Right atrium auricular region (tissue), 2 donors: ENCODE measurements around the gene TRMT2A. TPM values are rescaled to one million over a fixed set of nuclear protein-coding genes. Genes with fewer than 3 reads are reported as not detected.
A peak's percentile ranks its signal among the peaks of the same experiment; 100 is the strongest.

ENCODE experiments used
- DNase-seq: peaks from one replicate; pipeline ENCODE4 v3.0.0-alpha.2; 2019; ENCODE audit warnings: low spot score
- H3K27ac ChIP-seq, 2 donors: fragments of 200-600 bp; sonication (generic); 1 replicate in 1 of 2; 2 replicates in 1 of 2; pipeline ENCODE4 v1.5.1; 2016 to 2019
- H3K27me3 ChIP-seq, 2 donors: fragments of 200-600 bp; sonication (generic); one replicate each; pipeline versions ENCODE4 v1.5.1 to v1.6.0; 2017 to 2019
- H3K36me3 ChIP-seq: fragments of 200-600 bp; sonication (generic); one replicate; pipeline ENCODE4 v1.5.1; 2016
- H3K4me1 ChIP-seq, 2 donors: fragments of 200-600 bp; sonication (generic); one replicate each; pipeline versions ENCODE4 v1.5.1 to v1.6.0; 2017 to 2019
- H3K4me3 ChIP-seq, 2 donors: fragments of 200-600 bp; sonication (generic); 1 replicate in 1 of 2; 2 replicates in 1 of 2; pipeline ENCODE4 v1.5.1; 2017 to 2019; ENCODE audit warnings: mild to moderate bottlenecking in 1 of 2, moderate library complexity in 1 of 2
- H3K9me3 ChIP-seq, 2 donors: fragments of 200-600 bp; sonication (generic); one replicate each; pipeline ENCODE4 v1.5.1; 2019
- CTCF ChIP-seq, 2 donors: fragments of 200-600 bp; sonication (generic); IDR thresholded peaks; one replicate each; pipeline ENCODE4 v1.5.1; 2019; ENCODE audit warnings: antibody characterized with exemption in 2 of 2
- total RNA-seq, 2 donors: library from RNA; depleted of rRNA; stranded (reverse); fragments of >200 nt; gene quantifications; one replicate each; pipeline ENCODE4 v1.1.0, GENCODE V29; 2016

The TRMT2A gene
- total RNA-seq, 2 donors from 2014 or later: 16.0 to 17.6 TPM

GRCh38 chr22:20156042-20156389, 39.0 kb upstream of the TRMT2A start:
- Histone ChIP-seq H3K4me3 (no peak overlapping the region), H3K27me3 (no peaks in the 10 kb centered on the region), H3K9me3 (no peaks in the 10 kb centered on the region), H3K27ac (no peak overlapping the region), H3K4me1 (no peaks in the 10 kb centered on the region), H3K36me3 (no peaks in the 10 kb centered on the region)
- TF ChIP-seq CTCF (IDR thresholded peaks at IDR 0.05): no peak
- DNase-seq: no peak

- Histone ChIP-seq H3K36me3 (no peaks in the 10 kb centered on the region), H3K4me3 (peak overlapping the region in 1 of 2 donors; percentile 29), H3K27ac (no peak overlapping the region), H3K4me1 (no peaks in the 10 kb centered on the region), H3K27me3 (no peaks in the 10 kb centered on the region), H3K9me3 (no peaks in the 10 kb centered on the region)
- TF ChIP-seq CTCF (IDR thresholded peaks at IDR 0.05): no peak
- no peak for DNase-seq
These were observed 38.5 kb upstream of the TRMT2A start for GRCh38 chr22:20155330-20156041.

DNA sequence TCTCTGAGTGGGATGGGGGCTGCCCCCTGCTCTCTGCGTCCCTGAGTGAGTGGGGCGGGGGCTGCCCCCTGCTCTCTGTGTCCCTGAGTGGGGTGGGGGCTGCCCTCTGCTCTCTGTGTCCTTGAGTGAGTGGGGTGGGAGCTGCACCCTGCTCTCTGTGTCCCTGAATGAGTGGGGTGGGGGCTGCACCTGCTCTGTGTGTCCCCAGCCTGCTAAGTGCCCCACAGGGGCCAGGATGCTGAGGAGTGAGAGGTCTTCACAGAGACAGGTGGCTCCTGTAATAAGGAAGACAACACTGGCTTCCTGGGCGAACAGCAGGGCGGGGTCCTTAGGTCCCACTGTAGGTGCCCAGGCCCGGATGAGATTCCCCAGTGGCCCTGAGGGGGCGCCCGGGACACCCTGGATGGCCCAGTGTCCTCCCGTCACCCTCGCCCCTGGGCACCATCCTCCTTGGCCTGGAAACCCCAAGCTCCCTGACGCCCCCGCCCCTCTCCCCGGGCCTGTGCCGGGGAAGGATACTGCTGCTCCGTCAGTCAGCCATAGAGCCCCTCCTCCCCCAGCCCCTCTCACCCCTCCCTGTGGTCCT, 37.7 kb upstream of the TRMT2A start:
- no peak for DNase-seq

GRCh38 chr22:20153945-20154344, 36.9 kb upstream of the TRMT2A start:
- TF ChIP-seq CTCF (IDR thresholded peaks at IDR 0.05): no peak
- Histone ChIP-seq H3K4me3 (no peak overlapping the region), H3K4me1 (no peaks in the 10 kb centered on the region), H3K27me3 (no peaks in the 10 kb centered on the region), H3K36me3 (no peaks in the 10 kb centered on the region), H3K27ac (no peak overlapping the region), H3K9me3 (no peaks in the 10 kb centered on the region)
- DNase-seq: no peak

More for the DNA sequence above, 37.7 kb upstream of the TRMT2A start:
- H3K36me3 ChIP-seq: no peaks in the 10 kb centered on the region
- TF ChIP-seq CTCF (IDR thresholded peaks at IDR 0.05): no peak
- no peaks in the 10 kb centered on the region for H3K27me3 ChIP-seq
- H3K4me1 ChIP-seq: no peaks in the 10 kb centered on the region
- H3K27ac ChIP-seq: no peak overlapping the region
- H3K4me3 ChIP-seq: peak overlapping the region in 1 of 2 donors; percentile 29
- no peaks in the 10 kb centered on the region for H3K9me3 ChIP-seq

DNA sequence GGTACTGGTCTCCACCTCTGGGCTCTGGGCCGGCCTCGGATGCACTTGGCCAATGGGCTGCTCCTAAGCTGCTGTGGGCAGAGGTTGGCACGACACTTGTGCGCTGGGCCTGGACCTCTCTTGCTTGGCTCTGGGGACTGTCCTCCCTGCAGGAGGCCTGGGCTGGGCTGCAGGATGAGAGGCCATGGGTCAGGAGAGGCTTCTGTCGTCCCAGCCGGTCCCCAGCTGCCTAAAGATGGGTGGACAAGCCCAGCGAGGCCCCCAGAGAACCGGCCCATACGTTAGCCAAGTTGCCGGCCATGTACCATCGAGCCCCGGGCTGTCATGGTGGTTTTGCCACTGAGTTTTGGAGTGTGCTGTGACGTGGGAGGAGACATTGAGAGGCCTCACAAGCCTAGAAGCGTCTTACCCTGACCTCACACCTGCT, 35.5 kb upstream of the TRMT2A start:
- H3K4me1 ChIP-seq: no peaks in the 10 kb centered on the region
- DNase-seq: no peak
- H3K9me3 ChIP-seq: no peaks in the 10 kb centered on the region
- no peaks in the 10 kb centered on the region for H3K27me3 ChIP-seq
- no peak overlapping the region for H3K27ac ChIP-seq
- no peaks in the 10 kb centered on the region for H3K36me3 ChIP-seq
- TF ChIP-seq CTCF (IDR thresholded peaks at IDR 0.05): no peak
- no peak overlapping the region for H3K4me3 ChIP-seq

DNA sequence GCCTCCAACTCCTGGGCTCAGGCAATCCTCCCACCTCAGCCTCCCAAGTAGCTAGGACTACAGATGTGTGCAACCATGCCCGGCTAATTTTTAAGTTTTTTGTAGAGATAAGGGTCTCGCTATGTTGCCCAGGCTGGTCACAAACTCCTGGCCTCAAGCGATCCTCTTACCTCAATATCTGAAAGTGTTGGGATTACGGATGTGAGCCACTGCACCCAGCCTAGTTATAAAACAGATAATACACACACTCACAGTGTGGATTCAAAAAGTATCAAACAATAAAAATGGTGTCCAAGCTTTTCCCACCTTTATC, 34.2 kb upstream of the TRMT2A start:
- Histone ChIP-seq H3K36me3 (no peaks in the 10 kb centered on the region), H3K4me3 (no peak overlapping the region), H3K9me3 (no peaks in the 10 kb centered on the region), H3K27ac (no peak overlapping the region), H3K27me3 (no peaks in the 10 kb centered on the region), H3K4me1 (no peaks in the 10 kb centered on the region)
- no peak for DNase-seq
- TF ChIP-seq CTCF (IDR thresholded peaks at IDR 0.05): no peak
